Fibroblast of skin of right biceps (primary cell): ENCODE measurements around the gene TCHHL1.

Experiments used
- DNase-seq: peaks from one replicate; pipeline ENCODE4 v3.0.0-alpha.2; 2013

Gene TCHHL1

GRCh38 chr1:152036267-152037216 lies 52.3 kb downstream of the TCHHL1 start, which contains the start of gene S100A11:
Gene S100A11 (minus strand): TSS chr1:152037004. CDS start chr1:152036915, 89 bp downstream.
- peak; percentile 88 for DNase-seq

- DNase-seq = peak; percentile 35
Measured at GRCh38 chr1:152035539-152036266, 53.2 kb downstream of the TCHHL1 start.

- peak; percentile 78 for DNase-seq
Measured at GRCh38 chr1:152034654-152035538, 54.0 kb downstream of the TCHHL1 start.

- no peak for DNase-seq
Measured at GRCh38 chr1:152034324-152034653, 54.6 kb downstream of the TCHHL1 start.
